Astrocyte (in vitro differentiated cells and primary cell): ENCODE measurements around the gene BCAS1. TPM values are rescaled to one million over a fixed set of nuclear protein-coding genes. Genes with fewer than 3 reads are reported as not detected.
A peak's percentile ranks its signal among the peaks of the same experiment; 100 is the strongest.

Source experiments
- DNase-seq: peaks from one replicate; pipeline ENCODE4 v3.0.0-alpha.2; 2010; ENCODE audit warnings: low read depth
- FAIRE-seq: peaks from 2 replicates; lab custom pipeline; 2011; peaks lifted over from hg19 to GRCh38; lab: Jason Lieb, UNC
- H2AFZ ChIP-seq: 2 replicates; pipeline ENCODE4 v1.6.0; 2012; ENCODE audit warnings: low read depth, low read length, inconsistent platforms
- H3K27ac ChIP-seq: 2 replicates; pipeline ENCODE4 v1.5.1; 2011; ENCODE audit warnings: low read depth, low read length, inconsistent platforms
- H3K27me3 ChIP-seq: 2 replicates; pipeline ENCODE4 v1.6.0; 2011; ENCODE audit warnings: low read length, inconsistent platforms; ENCODE audit not compliant: insufficient read depth
- H3K36me3 ChIP-seq: 2 replicates; pipeline ENCODE4 v1.5.1; 2011; ENCODE audit warnings: low read length, inconsistent platforms; ENCODE audit not compliant: insufficient read depth
- H3K4me1 ChIP-seq: 2 replicates; pipeline ENCODE4 v1.5.1; 2011; ENCODE audit warnings: low read length, inconsistent platforms; ENCODE audit not compliant: insufficient read depth
- H3K4me2 ChIP-seq: 2 replicates; pipeline ENCODE4 v1.6.0; 2012; ENCODE audit warnings: low read length, inconsistent platforms
- H3K4me3 ChIP-seq: 2 replicates; pipeline ENCODE4 v1.5.1; 2011; ENCODE audit warnings: low read depth, mild to moderate bottlenecking, low read length, inconsistent platforms; ENCODE audit not compliant: insufficient read depth
- H3K79me2 ChIP-seq: 2 replicates; pipeline ENCODE4 v1.6.0; 2012; ENCODE audit warnings: mild to moderate bottlenecking, low read length, inconsistent platforms; ENCODE audit not compliant: insufficient read depth
- H3K9ac ChIP-seq: 2 replicates; pipeline ENCODE4 v1.6.0; 2012; ENCODE audit warnings: mild to moderate bottlenecking, low read length, inconsistent platforms
- H3K9me3 ChIP-seq: 2 replicates; pipeline ENCODE4 v1.5.1; 2012; ENCODE audit warnings: low read depth, mild to moderate bottlenecking, low read length, inconsistent platforms; ENCODE audit not compliant: insufficient read depth
- H4K20me1 ChIP-seq: 2 replicates; pipeline ENCODE4 v1.6.0; 2012; ENCODE audit warnings: low read length, inconsistent platforms; ENCODE audit not compliant: insufficient read depth
- H3K27ac Mint-ChIP-seq: one replicate; pipeline ENCODE4 v1.8.0; 2021; ENCODE audit warnings: mild to moderate bottlenecking, mixed read lengths; ENCODE audit not compliant: unreplicated experiment
- H3K27me3 Mint-ChIP-seq: one replicate; pipeline ENCODE4 v1.8.0; 2021; ENCODE audit warnings: low read depth, mixed read lengths; ENCODE audit not compliant: unreplicated experiment
- H3K36me3 Mint-ChIP-seq: one replicate; pipeline ENCODE4 v1.8.0; 2021; ENCODE audit warnings: low read depth, mixed read lengths; ENCODE audit not compliant: unreplicated experiment
- H3K4me1 Mint-ChIP-seq: one replicate; pipeline ENCODE4 v1.8.0; 2021; ENCODE audit warnings: low read depth, mixed read lengths; ENCODE audit not compliant: unreplicated experiment
- H3K4me3 Mint-ChIP-seq: one replicate; pipeline ENCODE4 v1.8.0; 2021; ENCODE audit warnings: mild to moderate bottlenecking, moderate library complexity, mixed read lengths; ENCODE audit not compliant: unreplicated experiment
- H3K9me3 Mint-ChIP-seq: one replicate; pipeline ENCODE4 v1.8.0; 2021; ENCODE audit warnings: mild to moderate bottlenecking, mixed read lengths; ENCODE audit not compliant: unreplicated experiment
- EZH2 ChIP-seq: IDR thresholded peaks from 2 replicates; pipeline ENCODE4 v1.6.1; 2012; ENCODE audit warnings: mild to moderate bottlenecking, low read length, inconsistent platforms; ENCODE audit not compliant: insufficient read depth
- total RNA-seq: library from RNA; stranded (reverse); gene quantifications from 2 replicates; pipeline ENCODE4 v1.2.1, GENCODE V29; 2021
- TF ChIP-seq, protein P1 (sequence below): IDR thresholded peaks from 2 replicates; pipeline ENCODE4 v1.5.1; 2011; ENCODE audit warnings: low read depth, mild to moderate bottlenecking, inconsistent platforms, low read length, moderate library complexity; ENCODE audit not compliant: insufficient read depth

The BCAS1 gene
- total RNA-seq, 1 donor from 2014 or later, result not detected

DNA sequence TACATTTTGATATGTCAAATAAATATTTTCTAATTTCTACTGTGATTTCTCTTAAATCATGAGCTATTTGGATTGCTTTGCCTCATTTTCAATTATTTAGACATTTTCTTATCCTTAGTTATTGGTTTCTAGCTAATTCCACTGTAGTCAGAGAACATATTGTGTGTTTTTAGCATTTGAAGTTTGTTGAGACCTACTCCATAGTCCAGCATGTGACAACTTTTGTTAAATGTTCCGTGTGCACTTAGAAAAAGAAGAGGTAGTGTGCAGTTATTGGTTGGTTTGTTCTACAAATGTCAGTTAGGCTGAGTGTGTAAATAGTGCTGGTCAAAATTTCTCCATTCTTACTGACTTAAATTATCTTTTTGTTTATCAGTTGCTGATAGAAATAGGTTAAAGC is 138.8 kb downstream of the BCAS1 start:
- Histone ChIP-seq H3K27me3 (no peaks in the 10 kb centered on the region), H3K4me2 (no peak overlapping the region), H3K4me1 (peaks cover 22% of the 10 kb centered on the region), H4K20me1 (no peaks in the 10 kb centered on the region), H3K36me3 (no peaks in the 10 kb centered on the region), H3K79me2 (no peaks in the 10 kb centered on the region), H3K4me3 (no peak overlapping the region), H2AFZ (no peak overlapping the region), H3K27ac (no peak overlapping the region), H3K9me3 (no peaks in the 10 kb centered on the region), H3K9ac (no peak overlapping the region)
- Mint-ChIP-seq H3K36me3 (no peaks in the 10 kb centered on the region), H3K4me1 (peaks cover 28% of the 10 kb centered on the region), H3K27ac (no peak overlapping the region), H3K9me3 (no peaks in the 10 kb centered on the region), H3K4me3 (no peak overlapping the region), H3K27me3 (no peaks in the 10 kb centered on the region)
- DNase-seq (no peak), FAIRE-seq (no peak)
- TF ChIP-seq, protein P1, sequence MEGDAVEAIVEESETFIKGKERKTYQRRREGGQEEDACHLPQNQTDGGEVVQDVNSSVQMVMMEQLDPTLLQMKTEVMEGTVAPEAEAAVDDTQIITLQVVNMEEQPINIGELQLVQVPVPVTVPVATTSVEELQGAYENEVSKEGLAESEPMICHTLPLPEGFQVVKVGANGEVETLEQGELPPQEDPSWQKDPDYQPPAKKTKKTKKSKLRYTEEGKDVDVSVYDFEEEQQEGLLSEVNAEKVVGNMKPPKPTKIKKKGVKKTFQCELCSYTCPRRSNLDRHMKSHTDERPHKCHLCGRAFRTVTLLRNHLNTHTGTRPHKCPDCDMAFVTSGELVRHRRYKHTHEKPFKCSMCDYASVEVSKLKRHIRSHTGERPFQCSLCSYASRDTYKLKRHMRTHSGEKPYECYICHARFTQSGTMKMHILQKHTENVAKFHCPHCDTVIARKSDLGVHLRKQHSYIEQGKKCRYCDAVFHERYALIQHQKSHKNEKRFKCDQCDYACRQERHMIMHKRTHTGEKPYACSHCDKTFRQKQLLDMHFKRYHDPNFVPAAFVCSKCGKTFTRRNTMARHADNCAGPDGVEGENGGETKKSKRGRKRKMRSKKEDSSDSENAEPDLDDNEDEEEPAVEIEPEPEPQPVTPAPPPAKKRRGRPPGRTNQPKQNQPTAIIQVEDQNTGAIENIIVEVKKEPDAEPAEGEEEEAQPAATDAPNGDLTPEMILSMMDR, result no peak
- no peak for TF ChIP-seq EZH2

DNA sequence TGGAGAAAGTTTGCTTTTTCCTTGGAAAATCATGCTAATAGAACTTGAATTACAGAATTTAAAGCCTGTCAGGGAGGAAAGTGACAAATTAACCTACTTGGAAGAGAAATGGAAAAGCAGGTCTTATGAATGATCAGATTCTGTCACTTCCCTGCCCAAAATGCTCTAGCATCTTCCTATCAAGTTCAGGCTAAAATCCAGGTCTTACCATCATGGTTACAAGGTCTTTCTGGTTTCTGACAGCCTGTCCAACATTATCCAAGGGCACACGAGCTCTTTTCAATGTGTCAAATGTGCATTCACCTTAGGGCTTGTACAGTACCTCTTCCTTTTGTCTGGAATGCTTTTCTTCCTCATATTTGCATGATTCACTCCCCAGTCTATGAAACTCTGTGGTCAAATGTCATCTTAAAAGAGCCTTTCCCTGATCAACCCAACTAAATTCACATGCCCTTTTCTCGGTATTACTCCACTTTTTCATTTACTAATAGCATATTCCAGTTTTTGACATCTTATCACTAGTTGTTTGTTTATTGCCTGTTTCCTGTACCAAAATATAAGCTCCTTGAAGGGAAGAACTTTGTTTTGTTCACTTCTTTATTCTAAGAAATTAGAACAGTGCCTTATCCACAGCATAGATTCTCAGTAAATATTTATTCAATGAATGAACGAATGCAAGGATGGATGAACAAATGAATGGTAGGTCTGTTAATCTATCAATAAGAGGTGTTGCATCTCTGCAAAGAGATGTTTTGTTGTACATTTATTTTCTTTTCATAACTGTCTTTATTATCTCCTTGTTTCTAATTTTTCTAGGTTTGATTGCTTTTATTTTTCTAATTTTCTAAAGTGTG is 139.5 kb downstream of the BCAS1 start:
- peak overlapping the region; percentile 12 for H3K4me2 ChIP-seq
- H3K27ac ChIP-seq, result no peak overlapping the region
- H3K27me3 ChIP-seq, result no peaks in the 10 kb centered on the region
- no peak overlapping the region for H3K9ac ChIP-seq
- Mint-ChIP-seq H3K36me3 (no peaks in the 10 kb centered on the region), H3K27ac (no peak overlapping the region), H3K27me3 (no peaks in the 10 kb centered on the region), H3K9me3 (no peaks in the 10 kb centered on the region), H3K4me1 (peaks cover 34% of the 10 kb centered on the region), H3K4me3 (no peak overlapping the region)
- FAIRE-seq (peak; percentile 58), DNase-seq (peak; percentile 50)
- H4K20me1 ChIP-seq, result no peaks in the 10 kb centered on the region
- no peak overlapping the region for H2AFZ ChIP-seq
- H3K4me3 ChIP-seq, result no peak overlapping the region
- H3K36me3 ChIP-seq, result no peaks in the 10 kb centered on the region
- peaks cover 30% of the 10 kb centered on the region for H3K4me1 ChIP-seq
- H3K9me3 ChIP-seq, result no peaks in the 10 kb centered on the region
- TF ChIP-seq, protein P1, result no peak
- TF ChIP-seq EZH2, result no peak
- H3K79me2 ChIP-seq, result no peaks in the 10 kb centered on the region
